H1 (cell line): ENCODE data around the gene GTF2F1. TPM values are rescaled to one million over a fixed set of nuclear protein-coding genes. Genes with fewer than 3 reads are reported as not detected.

Experiments
- CTCF ChIA-PET: fragments of 300-600 bp; sonication (Branson Sonifier 250); formaldehyde crosslinking; loops from one replicate; lab custom pipeline; 2021; ENCODE audit not compliant: partially characterized antibody; lab: Charles Lee
- POLR2A ChIA-PET: fragments of 300-600 bp; sonication (Branson Sonifier 250); formaldehyde crosslinking; loops from one replicate; lab custom pipeline; 2021; ENCODE audit warnings: inconsistent platforms; ENCODE audit not compliant: partially characterized antibody; lab: Charles Lee
- DNase-seq, 2 experiments: peaks; one replicate each; pipeline versions ENCODE4 v3.0.0 to v3.0.0-alpha.2; 2010 to 2022; ENCODE audit warnings: low spot score in 2 of 2, low read depth in 1 of 2, mixed read lengths in 1 of 2
- FAIRE-seq: peaks from 2 replicates; lab custom pipeline; 2011; peaks lifted over from hg19 to GRCh38; lab: Jason Lieb, UNC
- H2AFZ ChIP-seq: 2 replicates; pipeline ENCODE4 v1.8.1; 2012; ENCODE audit warnings: low read length, inconsistent platforms
- H2AK5ac ChIP-seq: 2 replicates; pipeline ENCODE4 v1.6.1; 2013; ENCODE audit warnings: low read depth, low read length
- H2BK120ac ChIP-seq: replicated peaks from 2 replicates; pipeline ENCODE3; 2013; ENCODE audit warnings: low read depth, low read length, inconsistent platforms
- H2BK12ac ChIP-seq: 2 replicates; pipeline ENCODE4 v1.6.1; 2013; ENCODE audit warnings: low read depth, low read length
- H2BK15ac ChIP-seq: 2 replicates; pipeline ENCODE4 v1.6.1; 2013; ENCODE audit warnings: low read length
- H2BK20ac ChIP-seq: 2 replicates; pipeline ENCODE4 v1.6.1; 2013; ENCODE audit warnings: low read length
- H2BK5ac ChIP-seq: 2 replicates; pipeline ENCODE4 v1.6.1; 2013; ENCODE audit warnings: low read depth, low read length
- H3K14ac ChIP-seq: 2 replicates; pipeline ENCODE4 v1.6.1; 2013; ENCODE audit warnings: inconsistent platforms; ENCODE audit not compliant: insufficient read length
- H3K18ac ChIP-seq: 2 replicates; pipeline ENCODE4 v1.6.1; 2013; ENCODE audit warnings: low read length; ENCODE audit errors: extremely low read depth
- H3K23ac ChIP-seq: 2 replicates; pipeline ENCODE4 v1.6.1; 2013; ENCODE audit warnings: inconsistent platforms; ENCODE audit not compliant: insufficient read length
- H3K23me2 ChIP-seq: 2 replicates; pipeline ENCODE4 v1.6.1; 2013; ENCODE audit warnings: low read depth, low read length
- H3K27ac ChIP-seq: 2 replicates; pipeline ENCODE4 v1.6.1; 2011; ENCODE audit warnings: low read depth, low read length, inconsistent platforms
- H3K27me3 ChIP-seq, 4 experiments: replicated peaks in 1 of 4; 1 replicate in 1 of 4; 2 replicates in 3 of 4; pipeline versions ENCODE4 v1.6.1 to v1.8.1; 2011 to 2013; ENCODE audit warnings: low read length in 3 of 4, mild to moderate bottlenecking in 3 of 4, inconsistent platforms in 2 of 4, mixed read lengths in 2 of 4, moderate library complexity in 1 of 4; ENCODE audit not compliant: control insufficient read depth in 3 of 4, insufficient read depth in 3 of 4; ENCODE audit errors: extremely low read depth in 1 of 4
- H3K36me3 ChIP-seq, 4 experiments: 2 replicates each; pipeline versions ENCODE4 v1.6.1 to v1.8.1; 2011 to 2013; ENCODE audit warnings: mild to moderate bottlenecking in 4 of 4, low read length in 3 of 4, moderate library complexity in 2 of 4, control low read depth in 1 of 4, inconsistent platforms in 1 of 4; ENCODE audit not compliant: insufficient read depth in 4 of 4, control insufficient read depth in 2 of 4
- H3K4ac ChIP-seq: replicated peaks from 2 replicates; pipeline ENCODE3; 2013; ENCODE audit warnings: low read length, low read depth, mixed read lengths, inconsistent platforms; ENCODE audit not compliant: insufficient read length
- H3K4me1 ChIP-seq, 4 experiments: replicated peaks in 1 of 4; 1 replicate in 1 of 4; 2 replicates in 3 of 4; pipeline versions ENCODE4 v1.6.1 to v1.8.1; 2011 to 2013; ENCODE audit warnings: low read length in 3 of 4, inconsistent platforms in 2 of 4, mixed read lengths in 1 of 4; ENCODE audit not compliant: insufficient read depth in 4 of 4, control insufficient read depth in 3 of 4
- H3K4me2 ChIP-seq, 2 experiments: 2 replicates each; pipeline versions ENCODE4 v1.6.1 to v1.8.1; 2011 to 2013; ENCODE audit warnings: low read depth in 2 of 2, low read length in 2 of 2, control low read depth in 1 of 2, inconsistent platforms in 1 of 2, mild to moderate bottlenecking in 1 of 2; ENCODE audit not compliant: insufficient read depth in 1 of 2
- H3K4me3 ChIP-seq, 4 experiments: fragments of 200-600, 300-600 bp in 1 of 4; sonication (generic), shearing (Covaris generic), sonication (Bioruptor Twin) in 1 of 4; 2 replicates each; pipeline versions ENCODE4 v1.5.1 to v1.8.1; 2011 to 2016; ENCODE audit warnings: low read length in 4 of 4, low read depth in 3 of 4, control low read depth in 2 of 4, inconsistent platforms in 2 of 4, mild to moderate bottlenecking in 2 of 4, mixed read lengths in 1 of 4, moderate library complexity in 1 of 4; ENCODE audit not compliant: insufficient read depth in 2 of 4; ENCODE audit errors: extremely low read depth in 1 of 4
- H3K56ac ChIP-seq: replicated peaks from 2 replicates; pipeline ENCODE3; 2013; ENCODE audit warnings: low read depth, mild to moderate bottlenecking, mixed read lengths, low read length, inconsistent platforms; ENCODE audit not compliant: insufficient read length
- H3K79me1 ChIP-seq: 2 replicates; pipeline ENCODE4 v1.6.1; 2013; ENCODE audit warnings: low read depth, low read length, control low read depth
- H3K79me2 ChIP-seq, 2 experiments: 2 replicates each; pipeline versions ENCODE4 v1.6.1 to v1.8.1; 2012 to 2013; ENCODE audit warnings: low read length in 2 of 2, mild to moderate bottlenecking in 2 of 2, inconsistent platforms in 1 of 2; ENCODE audit not compliant: insufficient read depth in 2 of 2, control insufficient read depth in 1 of 2
- H3K9ac ChIP-seq, 4 experiments: replicated peaks in 1 of 4; 1 replicate in 1 of 4; 2 replicates in 3 of 4; pipeline versions ENCODE4 v1.6.1 to v1.8.1; 2011 to 2013; ENCODE audit warnings: low read depth in 3 of 4, low read length in 3 of 4, control low read depth in 2 of 4, mild to moderate bottlenecking in 2 of 4, moderate library complexity in 2 of 4, inconsistent platforms in 1 of 4; ENCODE audit errors: extremely low read depth in 1 of 4
- H3K9me3 ChIP-seq, 2 experiments: 2 replicates each; pipeline versions ENCODE4 v1.6.1 to v1.8.1; 2012 to 2013; ENCODE audit warnings: mild to moderate bottlenecking in 2 of 2, moderate library complexity in 2 of 2, control low read depth in 1 of 2, inconsistent platforms in 1 of 2, low read depth in 1 of 2, low read length in 1 of 2, mixed read lengths in 1 of 2; ENCODE audit not compliant: insufficient read depth in 2 of 2
- H4K20me1 ChIP-seq, 2 experiments: replicated peaks in 1 of 2; 2 replicates each; pipeline versions ENCODE3 to v1.8.1; 2011 to 2013; ENCODE audit warnings: inconsistent platforms in 2 of 2, low read length in 2 of 2, mild to moderate bottlenecking in 1 of 2; ENCODE audit not compliant: insufficient read depth in 2 of 2, control insufficient read depth in 1 of 2
- H4K5ac ChIP-seq: 2 replicates; pipeline ENCODE4 v1.6.1; 2013; ENCODE audit warnings: low read length, low read depth, mixed read lengths, inconsistent platforms; ENCODE audit not compliant: insufficient read length
- H4K8ac ChIP-seq: 2 replicates; pipeline ENCODE4 v1.8.0; 2013; ENCODE audit warnings: mild to moderate bottlenecking, moderate library complexity, low read length, inconsistent platforms; ENCODE audit not compliant: insufficient read depth; ENCODE audit errors: extremely low read depth
- H4K91ac ChIP-seq: replicated peaks from 2 replicates; pipeline ENCODE3; 2013; ENCODE audit warnings: low read length, mixed read lengths, inconsistent platforms; ENCODE audit not compliant: insufficient read length
- HDAC6 ChIP-seq: IDR thresholded peaks from one replicate; pipeline ENCODE4 v1.7.1; 2012; ENCODE audit warnings: low read depth, mild to moderate bottlenecking, inconsistent platforms, low read length, moderate library complexity
- JUND ChIP-seq: IDR thresholded peaks from 2 replicates; pipeline ENCODE4 v1.6.1; 2011; ENCODE audit warnings: mild to moderate bottlenecking, improper control_type of control experiment, low read length
- KDM4A ChIP-seq: IDR thresholded peaks from one replicate; pipeline ENCODE4 v1.7.1; 2012; ENCODE audit warnings: low read depth, mild to moderate bottlenecking, moderate library complexity, low read length, inconsistent platforms; ENCODE audit not compliant: severe bottlenecking
- KDM5A ChIP-seq: fragments of 200-600 bp; IDR thresholded peaks from 2 replicates; pipeline ENCODE4 v1.7.1; 2012; ENCODE audit warnings: mild to moderate bottlenecking, low read length, inconsistent platforms, mixed read lengths
- MAFK ChIP-seq: IDR thresholded peaks from 2 replicates; pipeline ENCODE4 v1.6.1; 2012; ENCODE audit warnings: low read depth, mild to moderate bottlenecking, improper control_type of control experiment, low read length
- RNF2 ChIP-seq: fragments of 200-900, 300-1000 bp; sonication (generic); IDR thresholded peaks from 2 replicates; pipeline ENCODE4 v1.7.1; 2016; ENCODE audit warnings: borderline replicate concordance, low read depth, mild to moderate bottlenecking, antibody characterized with exemption, low read length; ENCODE audit not compliant: poor library complexity, severe bottlenecking; ENCODE audit errors: missing control alignments
- RXRA ChIP-seq: IDR thresholded peaks from 2 replicates; pipeline ENCODE4 v1.6.1; 2011; ENCODE audit warnings: low read depth, mild to moderate bottlenecking, low read length, moderate library complexity; ENCODE audit not compliant: insufficient read depth
- SAP30 ChIP-seq: fragments of 300-600 bp; sonication (generic); IDR thresholded peaks from 2 replicates; pipeline ENCODE4 v1.7.1; 2012; ENCODE audit warnings: low read length, moderate library complexity, mild to moderate bottlenecking, inconsistent platforms; ENCODE audit not compliant: insufficient read depth, insufficient replicate concordance
- SIX5 ChIP-seq: IDR thresholded peaks from 2 replicates; pipeline ENCODE4 v1.6.1; 2011; ENCODE audit warnings: mild to moderate bottlenecking, low read depth, low read length
- SP4 ChIP-seq: IDR thresholded peaks from 2 replicates; pipeline ENCODE4 v1.6.1; 2012; ENCODE audit warnings: low read length, inconsistent platforms
- SRF ChIP-seq: IDR thresholded peaks from 2 replicates; pipeline ENCODE4 v1.6.1; 2011; ENCODE audit warnings: mild to moderate bottlenecking, low read depth, low read length, moderate library complexity
- TAF1 ChIP-seq: IDR thresholded peaks from 2 replicates; pipeline ENCODE4 v1.6.1; 2011; ENCODE audit warnings: mild to moderate bottlenecking, low read depth, low read length
- ZNF274 ChIP-seq: IDR thresholded peaks from 2 replicates; pipeline ENCODE4 v1.7.0; 2012; ENCODE audit warnings: low read length, borderline replicate concordance; ENCODE audit errors: extremely low read depth
- WGBS, 2 experiments: shearing (Covaris generic) in 1 of 2; methylation state at CpG; one replicate each; pipeline versions ENCODE4 v1.1.6 to v1.1.7; 2013 to 2015; ENCODE audit warnings: low lambda C conversion rate in 2 of 2, mixed read lengths in 2 of 2, inconsistent platforms in 1 of 2, low coverage in 1 of 2, missing lambda C conversion rate in 1 of 2; ENCODE audit not compliant: insufficient replicate concordance in 2 of 2, insufficient coverage in 1 of 2, insufficient read length in 1 of 2; ENCODE audit errors: extremely low coverage in 1 of 2, missing lambda C conversion rate in 1 of 2; 5-methylcytosine and 5-hydroxymethylcytosine counted together
- polyA plus RNA-seq, 7 experiments: library from polyadenylated mRNA; depleted of rRNA in 3 of 7; stranded (reverse) in 5 of 7; unstranded in 2 of 7; fragments of >200 nt in 5 of 7; fragments of 200-250 nt in 2 of 7; gene quantifications; 1 replicate in 5 of 7; 2 replicates in 1 of 7; 4 replicates in 1 of 7; pipeline versions ENCODE4 v1.2.1 to v1.2.3, GENCODE V29; 2011 to 2013; ENCODE audit warnings: missing spikeins in 2 of 7, mixed read lengths in 2 of 7
- total RNA-seq: library from RNA; stranded (reverse); fragmentation: NEBNext Ultra II Directional; extraction: Animal tissue kit (Norgen Biotek cat#: 25700); gene quantifications from 2 replicates; pipeline ENCODE4 v1.2.1, GENCODE V29; 2021
- TF ChIP-seq, protein P1 (sequence below): IDR thresholded peaks from 2 replicates; pipeline ENCODE4 v1.6.1; 2012; ENCODE audit warnings: inconsistent platforms

The GTF2F1 gene
- total and polyA plus RNA-seq, 2 of the 8 experiments (the other 6 are each of a cell fraction or from before 2014, with no cell fraction given), result 29.3 to 56.3 TPM

DNA sequence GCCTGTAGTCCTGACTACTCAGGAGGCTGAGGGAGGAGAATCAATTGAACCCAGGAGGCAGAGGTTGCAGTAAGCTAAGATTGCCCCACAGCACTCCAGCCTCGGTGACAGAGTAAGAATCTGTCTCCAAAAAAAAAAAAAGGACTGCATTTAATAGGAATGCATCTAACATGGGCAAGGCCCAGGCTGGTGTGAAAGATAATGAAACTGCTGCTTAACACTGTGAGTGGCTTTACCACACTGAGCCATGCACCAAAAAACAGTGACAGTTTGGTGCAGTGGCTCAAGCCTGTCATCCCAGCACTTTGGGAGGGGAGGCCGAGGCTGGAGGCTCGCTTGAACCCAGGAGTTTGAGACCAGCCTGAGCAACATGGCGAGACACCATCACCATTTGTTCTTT, 8.6 kb downstream of the GTF2F1 start:
- 84% methylated on average over 4 of the region's 4 CpGs; no CpG with 5 or more reads in 1 of the 2 experiments for WGBS, 2 experiments
- no peak for FAIRE-seq
- H3K36me3 ChIP-seq, result peaks cover 33 to 76% (median 56%) of the 10 kb centered on the region in 4 experiments
- TF ChIP-seq RNF2, result no peak
- TF ChIP-seq SP4, result no peak
- TF ChIP-seq ZNF274, result no peak
- no peak for TF ChIP-seq JUND
- TF ChIP-seq, protein P1, sequence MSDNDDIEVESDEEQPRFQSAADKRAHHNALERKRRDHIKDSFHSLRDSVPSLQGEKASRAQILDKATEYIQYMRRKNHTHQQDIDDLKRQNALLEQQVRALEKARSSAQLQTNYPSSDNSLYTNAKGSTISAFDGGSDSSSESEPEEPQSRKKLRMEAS, result no peak
- no peak for TF ChIP-seq HDAC6
- no peak for TF ChIP-seq SAP30
- no peak for TF ChIP-seq KDM4A
- TF ChIP-seq TAF1, result no peak
- TF ChIP-seq RXRA, result no peak
- TF ChIP-seq KDM5A, result no peak
- TF ChIP-seq MAFK, result no peak
- no peak for TF ChIP-seq SIX5
- TF ChIP-seq SRF, result no peak

More for the DNA sequence above, 8.6 kb downstream of the GTF2F1 start:
- no peak for DNase-seq
- H3K79me1 ChIP-seq, result no peaks in the 10 kb centered on the region
- H2BK20ac ChIP-seq, result no peak overlapping the region
- no peak overlapping the region for H3K4me2 ChIP-seq
- no peak overlapping the region for H3K4me3 ChIP-seq
- no peak overlapping the region for H3K56ac ChIP-seq
- H2BK5ac ChIP-seq, result no peak overlapping the region
- no peak overlapping the region for H2AK5ac ChIP-seq
- H4K91ac ChIP-seq, result no peak overlapping the region
- ChIA-PET CTCF (interaction anchor here (0.6 kb wide), 1 partner anchor 94 kb away, joined by 4 read pairs; no protein-coding TSS in a partner anchor), POLR2A (interaction anchor here (0.9 kb wide), 1 partner anchor 24 kb away, joined by 3 read pairs; no protein-coding TSS in a partner anchor)
- peaks cover 2 to 11% of the 10 kb centered on the region in 2 experiments for H4K20me1 ChIP-seq
- no peak overlapping the region for H3K27ac ChIP-seq
- H3K9ac ChIP-seq, result no peak overlapping the region
- H3K27me3 ChIP-seq, result no peaks in the 10 kb centered on the region
- no peaks in the 10 kb centered on the region; a peak in 1 of 4 replicates for H3K79me2 ChIP-seq
- no peak overlapping the region for H2BK15ac ChIP-seq
- H4K8ac ChIP-seq, result no peak overlapping the region
- H2BK12ac ChIP-seq, result no peak overlapping the region
- no peak overlapping the region for H2BK120ac ChIP-seq
- no peaks in the 10 kb centered on the region for H3K4me1 ChIP-seq
- H4K5ac ChIP-seq, result no peak overlapping the region
- no peak overlapping the region for H3K14ac ChIP-seq
- H2AFZ ChIP-seq, result no peak overlapping the region
- no peak overlapping the region for H3K23ac ChIP-seq
- H3K9me3 ChIP-seq, result peaks cover 5 to 11% of the 10 kb centered on the region in 2 experiments; a peak in 2 of 4 replicates
- no peaks in the 10 kb centered on the region for H3K23me2 ChIP-seq
- H3K4ac ChIP-seq, result no peak overlapping the region
- H3K18ac ChIP-seq, result no peak overlapping the region
